ENCODE data around the gene LLGL1. TPM values are rescaled to one million over a fixed set of nuclear protein-coding genes. Genes with fewer than 3 reads are reported as not detected.

The LLGL1 gene
- total RNA-seq, 1 experiment from 2014 or later = 65.0 TPM

GRCh38 chr17:18194394-18194793, 31.0 kb upstream of the LLGL1 start:
- TF ChIP-seq CTCF (conservative IDR thresholded peaks at IDR 0.05) = no peak
- H3K9me3 ChIP-seq (ENCODE audit: control insufficient read depth, low read depth, low read length) = no peaks in the 10 kb centered on the region
- H3K27ac Mint-ChIP-seq = no peak overlapping the region

More at GRCh38 chr17:18194394-18194793, 31.0 kb upstream of the LLGL1 start:
- Histone ChIP-seq H4K20me1 (ENCODE audit: control insufficient read depth, insufficient read depth, insufficient read length) (no peaks in the 10 kb centered on the region), H3K4me2 (ENCODE audit: insufficient read depth, insufficient read length, low read length) (no peak overlapping the region), H3K18ac (ENCODE audit: insufficient read length, low read depth, low read length) (no peak overlapping the region), H2AK5ac (ENCODE audit: insufficient read length, low read length) (no peak overlapping the region), H3T11ph (ENCODE audit: low read length) (no peak overlapping the region), H4K8ac (replicated peaks; ENCODE audit: insufficient read length, low read depth, low read length) (no peak overlapping the region), H2BK20ac (ENCODE audit: low read depth, low read length, poor library complexity, severe bottlenecking) (no peak overlapping the region), H2BK120ac (ENCODE audit: low read depth, low read length, poor library complexity, severe bottlenecking) (no peak overlapping the region), H2BK12ac (ENCODE audit: insufficient read length, low read depth, low read length) (no peak overlapping the region), H3K27me3 (ENCODE audit: insufficient read depth, low read length) (no peaks in the 10 kb centered on the region), H3K4me1 (ENCODE audit: insufficient read depth, low read length) (no peaks in the 10 kb centered on the region), H3K56ac (ENCODE audit: insufficient read length, low read depth, low read length) (no peak overlapping the region), H3K23me2 (ENCODE audit: insufficient read length, low read depth, low read length, poor library complexity, severe bottlenecking) (no peaks in the 10 kb centered on the region), H3K23ac (ENCODE audit: insufficient read length, low read depth, low read length) (no peak overlapping the region), H4K91ac (ENCODE audit: insufficient read length, low read depth, low read length) (no peak overlapping the region), H4K5ac (ENCODE audit: insufficient read length, low read depth, low read length) (no peak overlapping the region), H2BK15ac (ENCODE audit: low read depth, low read length) (no peak overlapping the region), H3K4ac (ENCODE audit: low read depth, low read length) (no peak overlapping the region), H3K79me2 (ENCODE audit: insufficient read depth, low read length) (peaks cover 21% of the 10 kb centered on the region; the same call in 1 of the 2 replicates), H3K27ac (ENCODE audit: insufficient read length, low read depth, low read length) (no peak overlapping the region), H2AFZ (ENCODE audit: low read length) (no peak overlapping the region), H3K79me1 (ENCODE audit: insufficient read depth, low read depth, low read length, poor library complexity, severe bottlenecking) (peaks cover 10% of the 10 kb centered on the region), H3K14ac (ENCODE audit: insufficient read depth, low read length) (no peak overlapping the region), H2BK5ac (ENCODE audit: insufficient read length, low read length) (no peak overlapping the region), H3K9ac (ENCODE audit: extremely low read depth, insufficient read length, low read length) (no peak overlapping the region)
- DNase-seq = no peak
- H3K4me1 Mint-ChIP-seq = peaks cover 4 to 5% of the 10 kb centered on the region in 2 experiments; a peak in 3 of 4 replicates
- H3K36me3 Mint-ChIP-seq (ENCODE audit: insufficient read depth in 1 of 3, low read depth in 3 of 3) = peaks cover 33 to 75% (median 55%) of the 10 kb centered on the region in 3 experiments
- no peak overlapping the region for H3K4me3 Mint-ChIP-seq
- WGBS (ENCODE audit: extremely low coverage, insufficient read length, low lambda C conversion rate) = no CpG with 5 or more reads among the region's 4 CpGs
- no peaks in the 10 kb centered on the region for H3K9me3 Mint-ChIP-seq
- H3K27me3 Mint-ChIP-seq (ENCODE audit: low read depth) = no peaks in the 10 kb centered on the region

Data from H9 (cell line).